ENCODE measurements around the gene ACAD8. TPM values are rescaled to one million over a fixed set of nuclear protein-coding genes. Genes with fewer than 3 reads are reported as not detected.
"Not testable (repeated sequence)": the region's sequence is repeated elsewhere in the genome, so short reads cannot be mapped to it uniquely, and the experiment has no call there.

The ACAD8 gene
- total RNA-seq, 1 donor from 2014 or later, result 25.1 TPM

GRCh38 chr11:134238956-134239355, 14.4 kb upstream of the ACAD8 start:
- no peak for DNase-seq (ENCODE audit: low read depth, low spot score)

GRCh38 chr11:134240592-134240991, 12.8 kb upstream of the ACAD8 start:
- no peak for DNase-seq (ENCODE audit: low read depth, low spot score)

GRCh38 chr11:134242376-134242775, 11.0 kb upstream of the ACAD8 start:
- no peak for DNase-seq (ENCODE audit: low read depth, low spot score)

- no peak for DNase-seq (ENCODE audit: low read depth, low spot score)
Measured at GRCh38 chr11:134243913-134244312, 9.5 kb upstream of the ACAD8 start.

GRCh38 chr11:134244593-134244992, 8.8 kb upstream of the ACAD8 start:
- DNase-seq (ENCODE audit: low read depth, low spot score), result no peak

GRCh38 chr11:134245434-134245833, 7.9 kb upstream of the ACAD8 start:
- DNase-seq (ENCODE audit: low read depth, low spot score), result no peak

GRCh38 chr11:134246100-134246499, 7.3 kb upstream of the ACAD8 start:
- DNase-seq (ENCODE audit: low read depth, low spot score), result no peak

- no peak for DNase-seq (ENCODE audit: low read depth, low spot score)
Measured at GRCh38 chr11:134246678-134247077, 6.7 kb upstream of the ACAD8 start.

GRCh38 chr11:134248910-134249480, 4.4 kb upstream of the ACAD8 start:
- DNase-seq (ENCODE audit: low read depth, low spot score), result no peak

GRCh38 chr11:134250246-134250645, 3.1 kb upstream of the ACAD8 start:
- no peak for DNase-seq (ENCODE audit: low read depth, low spot score)

GRCh38 chr11:134250675-134251074, 2.7 kb upstream of the ACAD8 start:
- no peak for DNase-seq (ENCODE audit: low read depth, low spot score)

- no peak for DNase-seq (ENCODE audit: low read depth, low spot score)
Measured at GRCh38 chr11:134252346-134253187, 801 bp upstream of the ACAD8 start.

- no peak for DNase-seq (ENCODE audit: low read depth, low spot score)
Measured at GRCh38 chr11:134254433-134255183, 1.2 kb downstream of the ACAD8 start.

GRCh38 chr11:134255184-134255561, 1.8 kb downstream of the ACAD8 start:
- not testable (repeated sequence) for DNase-seq (ENCODE audit: low read depth, low spot score)

GRCh38 chr11:134257101-134257500, 3.7 kb downstream of the ACAD8 start:
- DNase-seq (ENCODE audit: low read depth, low spot score), result no peak

- DNase-seq (ENCODE audit: low read depth, low spot score), result no peak
Measured at GRCh38 chr11:134258577-134258976, 5.2 kb downstream of the ACAD8 start.

- no peak for DNase-seq (ENCODE audit: low read depth, low spot score)
Measured at GRCh38 chr11:134260503-134260902, 7.1 kb downstream of the ACAD8 start.

- DNase-seq (ENCODE audit: low read depth, low spot score), result no peak
Measured at GRCh38 chr11:134260983-134261382, 7.6 kb downstream of the ACAD8 start.

GRCh38 chr11:134261626-134262488, 8.5 kb downstream of the ACAD8 start:
- DNase-seq (ENCODE audit: low read depth, low spot score), result no peak

GRCh38 chr11:134264966-134265764, 11.8 kb downstream of the ACAD8 start:
- no peak for DNase-seq (ENCODE audit: low read depth, low spot score)

- DNase-seq (ENCODE audit: low read depth, low spot score), result no peak
Measured at GRCh38 chr11:134266440-134266839, 13.1 kb downstream of the ACAD8 start.
